Suppressor macrophage (primary cell): Measurements from ENCODE around the gene HINT1.
A peak's percentile ranks its signal among the peaks of the same experiment; 100 is the strongest.
"Not testable (repeated sequence)": the region's sequence is repeated elsewhere in the genome, so short reads cannot be mapped to it uniquely, and the experiment has no call there.

Experiments
- DNase-seq, 4 experiments: peaks; one replicate each; pipeline ENCODE4 v3.0.0-alpha.2; 2020 to 2022

The HINT1 gene

GRCh38 chr5:131170540-131171275 lies 5.7 kb upstream of the HINT1 start, which contains the start of gene LYRM7:
Gene LYRM7 (plus strand): TSS chr5:131170944. CDS start chr5:131171021, 77 bp downstream.
- DNase-seq: peak; percentile 97 to 100 (median 98)

DNA sequence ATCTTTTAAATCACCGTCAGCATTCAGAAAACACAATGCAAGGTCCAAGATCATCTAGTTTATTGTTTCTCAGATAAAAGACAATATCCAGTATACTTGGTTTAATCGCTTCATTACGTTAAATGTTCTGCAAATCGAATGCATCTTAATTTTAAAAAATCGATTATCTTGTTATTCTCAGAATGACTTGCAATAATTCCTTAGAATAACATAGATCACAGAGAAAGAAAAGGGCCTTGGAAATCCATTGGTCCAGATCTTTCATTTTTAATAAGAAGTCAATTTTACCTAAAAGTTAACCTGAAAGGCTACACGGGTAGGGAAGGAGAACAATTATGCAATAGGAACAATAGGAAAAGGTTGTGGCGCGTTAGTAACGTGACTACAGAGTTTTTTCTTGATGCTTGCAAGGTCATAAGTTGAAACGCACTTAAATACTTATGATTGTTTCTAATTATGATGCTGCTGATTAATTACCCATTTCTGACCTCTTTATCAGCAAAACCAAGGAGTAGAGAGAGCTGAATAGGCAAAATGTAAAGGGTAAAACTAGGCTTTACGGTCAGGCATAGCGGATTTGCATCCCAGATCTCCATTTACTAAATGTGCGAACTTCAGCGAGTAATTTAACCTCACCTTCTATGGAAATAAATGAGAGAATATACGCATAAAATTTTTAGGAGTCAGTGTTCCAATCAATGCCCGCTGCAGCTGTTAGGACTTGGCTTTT lies 4.9 kb upstream of the HINT1 start:
- peak in 2 of 4 experiments; percentile 9 to 14 for DNase-seq

GRCh38 chr5:131167615-131168014 lies 2.6 kb upstream of the HINT1 start:
- no peak for DNase-seq

DNA sequence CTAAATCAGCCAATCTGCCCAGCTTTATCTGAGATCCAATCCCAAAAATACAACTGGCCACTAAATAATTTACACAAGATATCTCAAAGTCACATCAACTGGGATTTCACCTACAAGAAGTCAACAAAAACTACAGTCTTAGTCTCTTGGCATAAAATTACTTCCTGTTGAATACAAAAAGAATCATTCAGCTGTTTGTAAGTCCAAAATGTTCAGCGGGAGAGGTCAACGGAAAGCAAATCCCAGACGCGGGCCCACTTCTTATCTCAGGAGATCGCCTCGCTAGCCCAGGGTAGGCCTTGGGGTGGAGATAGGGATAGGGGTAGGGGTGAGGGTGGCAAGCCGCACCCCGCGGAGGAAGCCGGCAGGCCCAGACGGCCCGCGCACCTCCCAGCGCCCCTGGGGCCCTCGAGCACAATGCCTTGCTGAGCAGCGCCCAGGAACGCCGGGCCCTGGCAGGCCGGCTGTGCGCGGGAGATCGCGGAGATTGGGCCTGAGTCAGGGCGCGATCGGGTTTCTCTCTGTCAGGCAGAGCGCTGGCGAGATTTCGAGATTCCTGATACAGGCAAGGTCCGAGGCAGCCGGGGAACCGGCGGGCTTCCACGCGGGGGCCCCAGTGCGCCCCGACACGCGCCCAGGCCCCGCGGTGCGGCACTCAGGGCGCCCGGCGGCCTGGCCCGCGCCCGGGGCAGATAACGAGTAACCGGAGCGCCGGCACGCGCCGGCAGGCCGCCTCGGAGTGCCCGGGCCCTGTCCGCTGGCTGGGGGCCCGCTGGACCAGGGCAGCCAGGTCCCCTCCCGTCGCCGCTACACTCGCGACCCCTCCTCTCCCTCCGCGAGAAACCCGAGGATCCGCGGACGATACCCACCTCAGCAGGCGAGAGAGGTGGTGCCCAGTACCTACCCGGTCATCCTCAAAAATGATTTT lies 601 bp downstream of the HINT1 start:
- DNase-seq: peak; percentile 76 to 89 (median 82)

DNA sequence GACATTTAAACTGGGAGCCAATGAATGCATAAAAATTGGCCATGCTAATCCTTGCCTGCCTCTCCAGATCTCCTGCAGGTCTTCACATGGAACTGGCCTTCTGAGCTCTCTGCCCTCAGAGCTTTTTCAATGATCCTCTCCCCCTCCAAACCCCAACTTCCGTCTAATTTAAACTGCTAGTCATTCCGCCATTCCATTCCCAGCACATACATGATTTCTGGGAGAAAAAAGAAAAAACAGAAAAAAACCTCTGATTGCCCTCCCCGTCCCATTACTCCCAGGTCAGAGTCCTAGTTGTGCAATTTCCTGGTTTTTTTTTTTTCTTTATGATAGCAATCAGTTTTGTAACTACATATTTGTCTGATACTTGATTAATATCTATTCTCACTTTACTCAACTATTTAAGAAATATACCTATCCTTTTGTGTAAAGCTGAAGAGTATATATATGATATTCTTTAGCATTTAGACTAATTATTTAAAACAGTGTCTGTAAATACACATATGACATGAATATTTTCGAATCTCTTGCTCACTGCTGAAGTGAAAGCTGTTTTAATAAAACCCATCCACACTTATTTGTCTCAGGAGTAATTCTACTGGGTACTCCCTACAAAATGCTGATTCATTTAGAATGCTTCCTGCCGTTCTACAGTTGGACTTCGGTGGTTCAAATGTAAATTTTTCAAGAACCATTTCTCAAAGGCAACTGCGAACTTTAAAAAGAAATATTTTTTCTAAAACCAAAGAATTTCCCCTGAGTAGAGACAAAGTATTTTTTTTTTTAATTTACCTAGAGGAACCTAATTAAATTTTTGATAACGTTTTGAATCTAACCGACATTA lies 1.6 kb downstream of the HINT1 start:
- DNase-seq: peak; percentile 19 to 66 (median 48)

GRCh38 chr5:131160134-131160533 lies 4.9 kb downstream of the HINT1 start:
- no peak for DNase-seq

DNA sequence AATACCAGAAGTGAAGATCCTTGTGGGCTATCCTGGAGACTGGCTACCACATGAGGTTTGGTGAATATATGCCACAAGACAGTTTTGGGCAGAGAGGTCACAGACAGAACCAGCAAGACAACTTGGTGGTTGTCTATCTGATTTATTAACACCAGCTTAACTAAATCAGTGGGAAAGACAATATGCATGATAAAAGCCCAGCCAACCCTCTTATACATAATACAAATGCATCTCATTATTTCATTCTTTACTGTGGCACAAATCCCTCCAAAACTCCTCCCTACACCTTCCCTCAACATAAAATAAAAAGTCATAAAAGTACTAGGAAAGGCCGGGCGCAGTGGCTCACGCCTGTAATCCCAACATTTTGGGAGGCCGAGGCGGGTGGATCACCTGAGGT lies 8.1 kb downstream of the HINT1 start:
- no peak for DNase-seq

- DNase-seq: no peak
Measured at GRCh38 chr5:131156385-131156784, 8.7 kb downstream of the HINT1 start.

GRCh38 chr5:131151216-131151615 lies 13.8 kb downstream of the HINT1 start:
- no peak for DNase-seq

DNA sequence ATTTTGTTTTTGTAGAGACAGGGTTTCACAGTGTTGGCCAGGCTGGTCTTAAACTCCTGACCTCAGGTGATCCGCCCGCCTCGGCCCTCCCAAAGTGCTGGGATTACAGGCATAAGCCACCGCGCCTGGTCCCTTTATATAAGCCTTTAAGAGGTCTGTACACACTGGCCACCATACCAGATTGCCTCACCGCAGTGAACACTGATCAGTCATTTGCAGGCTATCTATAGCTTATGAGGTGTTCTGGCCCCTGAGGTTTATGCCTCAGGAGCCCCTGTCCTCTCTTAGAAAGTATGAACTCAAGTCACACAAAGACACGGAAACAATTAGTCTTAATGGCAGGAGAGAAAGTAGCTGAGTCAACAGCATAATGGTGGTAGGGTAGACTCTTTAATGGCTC lies 14.6 kb downstream of the HINT1 start:
- DNase-seq: no peak

DNA sequence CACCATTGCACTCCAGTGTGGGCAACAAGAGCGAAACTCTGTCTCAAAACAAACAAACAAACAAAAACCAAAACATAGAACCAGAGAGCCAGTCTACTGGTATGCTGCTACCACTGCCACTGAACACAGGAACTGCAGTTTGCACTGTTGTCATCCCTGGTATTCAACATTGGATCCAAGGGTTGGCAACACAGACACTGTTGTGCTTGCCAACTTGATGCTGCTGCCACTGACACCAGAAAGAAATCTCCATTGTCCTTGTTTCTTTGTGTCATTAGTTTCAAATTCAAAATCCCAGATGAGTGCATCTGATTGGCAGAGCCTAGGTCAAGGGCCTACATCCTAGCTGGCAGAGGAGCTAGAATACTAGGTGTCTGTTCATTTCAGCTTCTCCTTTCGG lies 16.2 kb downstream of the HINT1 start:
- no peak for DNase-seq

DNA sequence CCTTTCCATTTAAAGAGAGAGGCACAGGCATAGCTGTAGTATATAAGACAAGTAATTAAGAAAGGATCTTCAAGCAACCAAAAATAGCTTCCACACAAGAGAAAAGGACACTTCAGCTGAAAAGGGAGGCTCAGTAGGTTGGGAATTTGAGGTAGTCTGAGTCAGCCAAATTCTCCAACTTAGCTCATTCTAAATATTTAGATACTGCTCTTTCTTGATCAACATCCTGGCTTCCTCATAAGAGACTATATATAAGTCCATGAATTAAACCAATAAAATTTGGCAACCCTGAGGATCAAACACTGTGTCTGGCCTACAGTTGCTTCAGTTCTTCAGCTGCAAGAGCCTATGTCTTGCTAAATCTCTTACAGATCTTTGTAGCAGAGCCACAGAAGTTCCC lies 17.8 kb downstream of the HINT1 start:
- DNase-seq: no peak

- DNase-seq: peak; percentile 19 to 58 (median 42)
Measured at GRCh38 chr5:131142970-131143617, 22.0 kb downstream of the HINT1 start.

DNA sequence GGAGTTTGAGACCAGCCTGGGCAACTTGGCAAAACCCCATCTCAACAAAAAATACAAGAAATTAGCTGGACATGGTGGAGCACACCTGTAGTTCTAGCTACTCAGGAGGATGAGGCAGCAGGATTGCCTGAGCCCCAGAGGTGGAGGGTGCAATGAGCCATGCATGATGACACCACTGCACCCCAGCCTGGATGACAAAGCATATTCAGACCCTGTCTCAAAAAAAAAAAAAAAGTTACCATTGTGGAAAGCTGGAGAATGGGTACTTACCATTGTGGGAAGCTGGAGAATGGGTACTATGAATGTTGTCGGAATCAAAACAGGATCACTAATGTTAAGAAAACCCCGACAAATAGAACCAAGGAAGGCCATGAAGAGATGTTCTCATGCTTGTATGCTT lies 25.7 kb downstream of the HINT1 start:
- DNase-seq: no peak

DNA sequence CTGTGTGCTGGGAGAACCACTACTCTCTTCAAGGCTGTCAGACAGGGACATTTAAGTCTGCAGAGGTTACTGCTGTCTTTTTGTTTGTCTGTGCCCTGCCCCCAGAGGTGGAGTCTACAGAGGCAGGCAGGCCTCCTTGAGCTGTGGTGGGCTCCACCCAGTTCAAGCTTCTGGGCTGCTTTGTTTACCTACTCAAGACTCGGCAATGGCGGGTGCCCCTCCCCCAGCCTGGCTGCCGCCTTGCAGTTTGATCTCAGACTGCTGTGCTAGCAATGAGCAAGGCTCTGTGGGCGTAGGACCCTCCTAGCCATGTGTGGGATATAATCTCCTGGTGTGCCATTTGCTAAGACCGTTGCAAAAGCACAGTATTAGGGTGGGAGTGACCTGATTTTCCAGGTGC lies 26.6 kb downstream of the HINT1 start:
- DNase-seq: not testable (repeated sequence)

DNA sequence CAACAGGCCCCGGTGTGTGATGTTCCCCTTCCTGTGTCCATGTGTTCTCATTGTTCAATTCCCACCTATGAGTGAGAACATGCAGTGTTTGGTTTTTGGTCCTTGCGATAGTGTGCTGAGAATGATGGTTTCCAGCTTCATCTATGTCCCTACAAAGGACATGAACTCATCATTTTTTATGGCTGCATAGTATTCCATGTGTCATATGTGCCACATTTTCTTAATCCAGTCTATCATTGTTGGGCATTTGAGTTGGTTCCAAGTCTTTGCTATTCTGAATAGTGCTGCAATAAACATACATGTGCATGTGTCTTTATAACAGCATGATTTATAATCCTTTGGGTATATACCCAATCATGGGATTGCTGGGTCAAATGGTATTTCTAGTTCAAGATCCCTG lies 32.0 kb downstream of the HINT1 start:
- not testable (repeated sequence) for DNase-seq

GRCh38 chr5:131129306-131129705 lies 35.8 kb downstream of the HINT1 start:
- no peak for DNase-seq

DNA sequence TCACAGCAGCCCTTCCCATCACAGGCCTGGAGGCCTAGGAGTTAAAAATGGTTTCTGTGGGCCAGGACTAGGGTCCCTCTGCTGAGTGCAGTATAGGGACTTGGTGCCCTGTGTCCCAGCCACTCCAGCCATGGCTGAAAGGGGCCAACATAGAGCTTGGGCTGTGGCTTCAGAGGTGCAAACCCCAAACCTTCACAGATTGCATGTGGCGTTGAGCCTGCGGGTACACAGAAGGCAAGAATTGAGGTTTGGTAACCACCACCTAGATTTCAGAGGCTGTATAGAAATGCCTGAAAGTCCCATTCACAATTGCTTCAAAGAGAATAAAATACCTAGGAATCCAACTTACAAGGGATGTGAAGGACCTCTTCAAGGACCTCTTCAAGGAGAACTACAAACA lies 37.8 kb downstream of the HINT1 start:
- not testable (repeated sequence) for DNase-seq

DNA sequence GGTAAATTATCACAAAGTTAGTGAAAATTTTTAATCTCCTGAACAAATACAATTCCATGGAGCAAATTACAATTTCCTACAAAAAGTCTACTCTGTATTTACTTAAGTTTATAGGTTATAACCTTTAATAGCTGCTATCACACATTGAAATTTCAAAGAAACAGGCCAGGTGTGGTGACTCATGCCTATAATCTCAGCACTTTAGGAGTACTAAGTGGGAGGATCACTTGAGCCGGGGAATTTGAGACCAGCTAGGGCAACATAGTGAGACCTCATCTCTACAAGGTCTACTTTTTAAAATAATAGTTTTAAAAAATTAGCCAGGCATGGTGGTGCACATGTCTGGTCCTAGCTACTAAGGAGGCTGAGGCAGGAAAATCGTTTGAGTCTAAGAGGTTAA lies 50.3 kb downstream of the HINT1 start:
- no peak for DNase-seq

- DNase-seq: no peak
Measured at GRCh38 chr5:131112424-131112823, 52.6 kb downstream of the HINT1 start.

DNA sequence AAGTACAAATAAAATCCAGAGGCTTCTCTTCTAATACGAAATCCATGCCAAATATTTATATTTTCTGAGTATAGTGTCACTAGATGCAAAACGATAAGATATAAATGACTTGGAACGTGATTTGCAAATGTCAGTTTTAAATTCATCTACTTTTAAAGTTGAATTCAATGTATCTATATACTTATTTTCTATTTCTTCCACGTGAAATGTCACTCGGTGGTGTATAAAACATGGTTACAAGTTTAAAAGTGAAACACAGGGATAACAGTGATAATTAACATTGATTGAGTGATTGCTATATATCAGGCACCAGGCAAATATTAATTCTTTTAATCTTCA lies 54.8 kb downstream of the HINT1 start:
- no peak for DNase-seq
